B cell (primary cell): Measurements from ENCODE around the gene TRPM6. TPM values are rescaled to one million over a fixed set of nuclear protein-coding genes. Genes with fewer than 3 reads are reported as not detected.

ENCODE experiments used
- ATAC-seq: fragments of 200-7000 bp; cut with Tn5 transposase; one replicate; pipeline ENCODE4 v1.10.0; 2021; ENCODE audit warnings: low read depth, mild to moderate bottlenecking, moderate number of reproducible peaks, moderate library complexity
- CTCF ChIA-PET: fragments of 350-600 bp; sonication (Branson Sonifier 250); formaldehyde crosslinking; loops from one replicate; lab custom pipeline; 2021; ENCODE audit warnings: antibody characterized with exemption, inconsistent platforms; lab: Charles Lee
- POLR2A ChIA-PET: fragments of 350-600 bp; sonication (Branson Sonifier 250); formaldehyde crosslinking; loops from one replicate; lab custom pipeline; 2021; ENCODE audit warnings: antibody characterized with exemption; lab: Charles Lee
- DNase-seq: peaks from one replicate; pipeline ENCODE4 v3.0.0; 2013
- H2AFZ ChIP-seq: 2 replicates; pipeline ENCODE4 v1.6.1; 2012; ENCODE audit warnings: mild to moderate bottlenecking, low read depth, low read length; ENCODE audit not compliant: insufficient read depth, poor library complexity, severe bottlenecking
- H3K27ac ChIP-seq, 2 donors: 1 replicate in 1 of 2; 2 replicates in 1 of 2; pipeline ENCODE4 v1.5.1; 2012 to 2013; ENCODE audit warnings: low read length in 2 of 2, mild to moderate bottlenecking in 2 of 2, moderate library complexity in 1 of 2
- H3K27me3 ChIP-seq, 4 experiments: fragments of 200-600 bp in 1 of 4; sonication (generic) in 1 of 4; replicated peaks in 1 of 4; 1 replicate in 2 of 4; 2 replicates in 2 of 4; pipeline versions ENCODE4 v1.6.1 to v1.7.0; 2013 to 2016; ENCODE audit warnings: low read length in 3 of 4, mild to moderate bottlenecking in 2 of 4, mixed read lengths in 1 of 4, moderate library complexity in 1 of 4; ENCODE audit not compliant: insufficient read depth in 4 of 4, control insufficient read depth in 3 of 4; ENCODE audit errors: control extremely low read depth in 1 of 4
- H3K36me3 ChIP-seq, 2 experiments: replicated peaks in 1 of 2; 1 replicate in 1 of 2; 2 replicates in 1 of 2; pipeline versions ENCODE4 v1.6.1 to v1.7.1; 2013; ENCODE audit warnings: low read length in 1 of 2; ENCODE audit not compliant: insufficient read depth in 2 of 2, control insufficient read depth in 1 of 2; ENCODE audit errors: control extremely low read depth in 1 of 2, extremely low read depth in 1 of 2
- H3K4me1 ChIP-seq, 2 donors: fragments of 200-600 bp in 1 of 2; sonication (generic) in 1 of 2; 1 replicate in 1 of 2; 2 replicates in 1 of 2; pipeline versions ENCODE4 v1.5.1 to v1.6.1; 2013 to 2017; ENCODE audit warnings: low read length in 2 of 2; ENCODE audit not compliant: control insufficient read depth in 2 of 2, insufficient read depth in 2 of 2
- H3K4me2 ChIP-seq: replicated peaks from 2 replicates; pipeline ENCODE3; 2012; ENCODE audit warnings: mild to moderate bottlenecking, low read depth, low read length; ENCODE audit not compliant: poor library complexity, severe bottlenecking
- H3K4me3 ChIP-seq, 5 experiments: fragments of 200-600 bp in 1 of 5; sonication (generic) in 1 of 5; 1 replicate in 3 of 5; 2 replicates in 2 of 5; pipeline versions ENCODE4 v1.5.1 to v1.7.0; 2011 to 2016; ENCODE audit warnings: low read length in 4 of 5, mild to moderate bottlenecking in 4 of 5, low read depth in 2 of 5, control low read depth in 1 of 5, moderate library complexity in 1 of 5; ENCODE audit not compliant: insufficient read depth in 1 of 5; ENCODE audit errors: control extremely low read depth in 1 of 5, extremely low read depth in 1 of 5
- H3K79me2 ChIP-seq: fragments of 200-600 bp; sonication (generic); one replicate; pipeline ENCODE4 v1.6.0; 2016; ENCODE audit warnings: low read length; ENCODE audit not compliant: control insufficient read depth, insufficient read depth
- H3K9ac ChIP-seq: fragments of 200-600 bp; sonication (generic); 2 replicates; pipeline ENCODE4 v1.6.1; 2017; ENCODE audit warnings: mild to moderate bottlenecking, low read length, moderate library complexity
- H3K9me3 ChIP-seq, 3 donors: one replicate each; pipeline versions ENCODE4 v1.6.1 to v1.7.1; 2013; ENCODE audit warnings: low read length in 2 of 3; ENCODE audit not compliant: control insufficient read depth in 2 of 3, insufficient read depth in 1 of 3; ENCODE audit errors: control extremely low read depth in 1 of 3
- H4K20me1 ChIP-seq: 2 replicates; pipeline ENCODE4 v1.6.0; 2012; ENCODE audit warnings: mild to moderate bottlenecking, low read length; ENCODE audit not compliant: insufficient read depth, control insufficient read depth, poor library complexity, severe bottlenecking
- H3K27ac Mint-ChIP-seq: one replicate; pipeline ENCODE4 v1.8.0; 2021; ENCODE audit warnings: mixed read lengths
- H3K27me3 Mint-ChIP-seq: one replicate; pipeline ENCODE4 v1.8.0; 2021; ENCODE audit warnings: mixed read lengths
- H3K4me1 Mint-ChIP-seq: one replicate; pipeline ENCODE4 v1.8.0; 2021; ENCODE audit warnings: mixed read lengths
- H3K4me3 Mint-ChIP-seq: one replicate; pipeline ENCODE4 v1.8.0; 2021; ENCODE audit warnings: mixed read lengths
- H3K9me3 Mint-ChIP-seq: one replicate; pipeline ENCODE4 v1.8.0; 2022; ENCODE audit warnings: mixed read lengths; ENCODE audit not compliant: insufficient read depth
- CTCF ChIP-seq: fragments of 200-600 bp; IDR thresholded peaks from one replicate; pipeline ENCODE4 v1.8.0; 2022; ENCODE audit warnings: antibody characterized with exemption, mild to moderate bottlenecking
- EZH2 ChIP-seq: IDR thresholded peaks from 2 replicates; pipeline ENCODE4 v1.6.1; 2012; ENCODE audit warnings: borderline replicate concordance, low read depth, mild to moderate bottlenecking, moderate library complexity, low read length; ENCODE audit not compliant: insufficient read depth, poor library complexity, severe bottlenecking
- WGBS: methylation state at CpG from one replicate; pipeline ENCODE4 v1.1.5; 2013; ENCODE audit warnings: missing lambda C conversion rate; ENCODE audit not compliant: insufficient coverage; 5-methylcytosine and 5-hydroxymethylcytosine counted together
- intact Hi-C: fragments of 100-400 bp; cut with micrococcal nuclease; formaldehyde crosslinking; loops from one replicate; pipeline ENCODE4 v1.10.0; 2022
- polyA plus RNA-seq: library from polyadenylated mRNA; depleted of rRNA; stranded (reverse); fragments of >200 nt; gene quantifications from 2 replicates; pipeline ENCODE4 v1.2.3, GENCODE V29; 2012
- total RNA-seq, 2 donors: library from RNA; stranded (reverse); fragments of 120-200 nt in 1 of 2; gene quantifications; 1 replicate in 1 of 2; 2 replicates in 1 of 2; pipeline versions ENCODE4 v1.2.3 to v1.2.4, GENCODE V29; 2013 to 2022

Gene TRPM6
- total and polyA plus RNA-seq, 2 donors (not counting 1 experiment from before 2014, with no cell fraction given), result not detected

GRCh38 chr9:74683322-74683721, 204.4 kb downstream of the TRPM6 start:
- WGBS, result 79% methylated on average over 3 of the region's 4 CpGs
- H4K20me1 ChIP-seq, result no peaks in the 10 kb centered on the region

DNA sequence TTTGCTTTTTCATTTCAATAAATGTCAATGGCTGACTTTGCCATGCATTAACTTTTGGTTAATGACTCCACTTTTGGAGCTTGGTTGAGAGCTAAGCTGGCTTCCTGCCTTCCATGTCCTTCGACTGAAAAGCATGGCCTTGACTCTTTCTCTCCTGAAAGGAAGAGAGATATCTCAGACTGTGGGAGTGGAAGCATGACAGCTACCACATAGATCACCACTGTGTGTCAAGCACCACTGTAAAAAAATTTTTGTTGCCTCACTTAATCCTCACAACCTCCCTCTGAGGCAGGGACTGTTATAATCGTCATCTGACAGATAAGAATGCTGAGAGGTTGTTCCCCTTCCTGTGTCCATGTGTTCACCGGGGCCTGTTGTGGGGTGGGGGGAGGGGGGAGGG, 205.8 kb downstream of the TRPM6 start:
- peaks cover 10% of the 10 kb centered on the region for H3K27me3 Mint-ChIP-seq
- no peak for ATAC-seq
- WGBS, result no CpG with 5 or more reads among the region's 3 CpGs
- no peaks in the 10 kb centered on the region for H3K9me3 Mint-ChIP-seq
- ChIA-PET CTCF (no interaction called here), POLR2A (no interaction called here)
- Histone ChIP-seq H3K4me3 (no peak overlapping the region), H3K9me3 (no peaks in the 10 kb centered on the region), H3K79me2 (no peaks in the 10 kb centered on the region), H4K20me1 (no peaks in the 10 kb centered on the region), H3K36me3 (no peaks in the 10 kb centered on the region), H3K27ac (no peak overlapping the region), H3K4me2 (no peak overlapping the region), H3K4me1 (no peaks in the 10 kb centered on the region), H3K9ac (no peak overlapping the region), H3K27me3 (no peaks in the 10 kb centered on the region), H2AFZ (no peak overlapping the region)
- H3K4me1 Mint-ChIP-seq, result no peaks in the 10 kb centered on the region
- no peak overlapping the region for H3K27ac Mint-ChIP-seq
- H3K4me3 Mint-ChIP-seq, result no peak overlapping the region
- intact Hi-C loops, result no loop called here
- TF ChIP-seq CTCF (no peak), EZH2 (no peak)
- DNase-seq, result no peak

More at GRCh38 chr9:74683322-74683721, 204.4 kb downstream of the TRPM6 start:
- POLR2A ChIA-PET, result no interaction called here
- Histone ChIP-seq H3K9ac (no peak overlapping the region), H3K4me2 (no peak overlapping the region), H3K27ac (no peak overlapping the region), H3K79me2 (no peaks in the 10 kb centered on the region), H3K27me3 (no peaks in the 10 kb centered on the region), H3K4me1 (no peaks in the 10 kb centered on the region), H3K9me3 (no peaks in the 10 kb centered on the region), H2AFZ (no peak overlapping the region), H3K4me3 (no peak overlapping the region), H3K36me3 (no peaks in the 10 kb centered on the region)
- TF ChIP-seq CTCF (no peak), EZH2 (no peak)
- CTCF ChIA-PET, result no interaction called here
- Mint-ChIP-seq H3K4me3 (no peak overlapping the region), H3K27ac (no peak overlapping the region), H3K9me3 (no peaks in the 10 kb centered on the region), H3K27me3 (peaks cover 15% of the 10 kb centered on the region), H3K4me1 (no peaks in the 10 kb centered on the region)
- ATAC-seq, result no peak
- DNase-seq, result no peak
- intact Hi-C loops, result no loop called here
